ENCODE data around the gene SLC6A3. TPM values are rescaled to one million over a fixed set of nuclear protein-coding genes. Genes with fewer than 3 reads are reported as not detected.

The SLC6A3 gene
- total and polyA plus RNA-seq, 2 of the 13 experiments (the other 11 are each of a cell fraction or from before 2014, with no cell fraction given), result 0.01 TPM; not detected in 1

- Histone ChIP-seq H3K9me3 (ENCODE audit: low read length) (no peaks in the 10 kb centered on the region), H3K36me3 (replicated peaks in 1 of 2; ENCODE audit: control insufficient read depth in 1 of 2, insufficient read depth in 2 of 2, low read length in 2 of 2) (no peaks in the 10 kb centered on the region), H3K79me2 (ENCODE audit: insufficient read depth, low read length) (no peaks in the 10 kb centered on the region), H3K4me1 (ENCODE audit: insufficient read depth, low read length) (no peaks in the 10 kb centered on the region), H3K9ac (ENCODE audit: insufficient read depth, low read depth, low read length) (no peak overlapping the region), H2AFZ (ENCODE audit: low read length) (no peak overlapping the region), H3K4me3 (replicated peaks in 1 of 3; ENCODE audit: insufficient read depth in 1 of 3, low read depth in 2 of 3, low read length in 3 of 3) (no peak overlapping the region), H3K4me2 (ENCODE audit: low read depth, low read length) (no peak overlapping the region), H4K20me1 (ENCODE audit: insufficient read depth, low read length) (no peaks in the 10 kb centered on the region), H3K27me3 (ENCODE audit: control insufficient read depth in 1 of 2, insufficient read depth in 2 of 2, low read length in 2 of 2) (peaks cover 25 to 87% of the 10 kb centered on the region in 2 experiments), H3K27ac (ENCODE audit: extremely low read length, insufficient read depth, low read length) (no peak overlapping the region)
- TF ChIP-seq SRSF9 (IDR thresholded peaks at IDR 0.05; ENCODE audit: borderline replicate concordance, insufficient read depth, low read depth, low read length, poor library complexity, severe bottlenecking) (no peak), ZNF747 (CRISPR knock-in tag; IDR thresholded peaks at IDR 0.05; ENCODE audit: borderline replicate concordance) (no peak), ADNP (CRISPR knock-in tag; IDR thresholded peaks at IDR 0.05) (no peak), MAFK (conservative IDR thresholded peaks at IDR 0.05 in 1 of 2, IDR thresholded peaks at IDR 0.05 in 1 of 2; ENCODE audit: low read length in 2 of 2) (peak; percentile 19 to 50; a peak in 2 of 4 replicates)
- DNase-seq (ENCODE audit: low spot score) (no peak), FAIRE-seq (no peak), ATAC-seq (no peak)
- in situ Hi-C loops (cut with HindIII; ENCODE audit: extremely low pct_ligation_motif_present, low pct_unique_long_range_greater_than_20kb) (no loop called here), intact Hi-C loops (cut with micrococcal nuclease; ENCODE audit: unreplicated experiment) (no loop called here)
- ChIA-PET CTCF (ENCODE audit: low intra/inter-chr PET ratio, low total read pairs) (no interaction called here), POLR2A (no interaction called here)
- BruUV-seq (replicated peaks), result no TSS peak
- 22% methylated on average over 6 of the region's 22 CpGs for WGBS (ENCODE audit: low lambda C conversion rate)
These were observed 52.3 kb downstream of the SLC6A3 start for GRCh38 chr5:1392801-1393565.

- in situ Hi-C loops (cut with HindIII; ENCODE audit: extremely low pct_ligation_motif_present, low pct_unique_long_range_greater_than_20kb), result no loop called here
- TF ChIP-seq SETDB1 (CRISPR knock-in tag; IDR thresholded peaks at IDR 0.05; ENCODE audit: borderline replicate concordance) (no peak), CEBPZ (IDR thresholded peaks at IDR 0.05; ENCODE audit: low read length) (no peak), ZNF550 (CRISPR knock-in tag; IDR thresholded peaks at IDR 0.05; ENCODE audit: borderline replicate concordance) (no peak), NFYC (CRISPR knock-in tag; IDR thresholded peaks at IDR 0.05) (no peak), ZNF430 (CRISPR knock-in tag; IDR thresholded peaks at IDR 0.05) (no peak), ZNF749 (CRISPR knock-in tag; IDR thresholded peaks at IDR 0.05; ENCODE audit: borderline replicate concordance) (no peak), ARNTL (CRISPR knock-in tag; IDR thresholded peaks at IDR 0.05) (no peak)
These were observed 53.0 kb downstream of the SLC6A3 start for GRCh38 chr5:1392261-1392660.

More at GRCh38 chr5:1392261-1392660, 53.0 kb downstream of the SLC6A3 start:
- no peaks in the 10 kb centered on the region for H4K20me1 ChIP-seq (ENCODE audit: insufficient read depth, low read length)
- no peak overlapping the region for H3K4me2 ChIP-seq (ENCODE audit: low read depth, low read length)
- intact Hi-C loops (cut with micrococcal nuclease; ENCODE audit: unreplicated experiment), result no loop called here
- POLR2A ChIA-PET, result no interaction called here
- CTCF ChIA-PET (ENCODE audit: low intra/inter-chr PET ratio, low total read pairs), result no interaction called here
- no peak overlapping the region for H3K27ac ChIP-seq (ENCODE audit: extremely low read length, insufficient read depth, low read length)
- H3K9ac ChIP-seq (ENCODE audit: insufficient read depth, low read depth, low read length), result no peak overlapping the region
- no TSS peak for BruUV-seq (replicated peaks)
- H3K9me3 ChIP-seq (ENCODE audit: low read length), result no peaks in the 10 kb centered on the region
- H2AFZ ChIP-seq (ENCODE audit: low read length), result no peak overlapping the region
- FAIRE-seq (no peak), DNase-seq (ENCODE audit: low spot score) (no peak), ATAC-seq (no peak)
- H3K27me3 ChIP-seq (ENCODE audit: control insufficient read depth in 1 of 2, insufficient read depth in 2 of 2, low read length in 2 of 2), result peaks cover 23 to 87% of the 10 kb centered on the region in 2 experiments
- H3K4me3 ChIP-seq (replicated peaks in 1 of 3; ENCODE audit: insufficient read depth in 1 of 3, low read depth in 2 of 3, low read length in 3 of 3), result no peak overlapping the region
- no peaks in the 10 kb centered on the region for H3K79me2 ChIP-seq (ENCODE audit: insufficient read depth, low read length)
- 25% methylated on average over 7 of the region's 11 CpGs for WGBS (ENCODE audit: low lambda C conversion rate)
- H3K36me3 ChIP-seq (replicated peaks in 1 of 2; ENCODE audit: control insufficient read depth in 1 of 2, insufficient read depth in 2 of 2, low read length in 2 of 2), result no peaks in the 10 kb centered on the region
- H3K4me1 ChIP-seq (ENCODE audit: insufficient read depth, low read length), result no peaks in the 10 kb centered on the region
